Gastroesophageal sphincter (tissue), 4 donors: ENCODE data around the gene CABP7. TPM values are rescaled to one million over a fixed set of nuclear protein-coding genes. Genes with fewer than 3 reads are reported as not detected.

Experiments used
- ATAC-seq: fragments of 150-250 bp; one replicate; pipeline ENCODE4 v1.9.1; 2016; ENCODE audit warnings: mild to moderate bottlenecking, moderate library complexity
- H3K27ac ChIP-seq, 4 donors: fragments of 200-600 bp; sonication (generic) in 3 of 4; 1 replicate in 3 of 4; 2 replicates in 1 of 4; pipeline ENCODE4 v1.5.1; 2016 to 2019
- H3K27me3 ChIP-seq: fragments of 200-600 bp; sonication (generic); one replicate; pipeline ENCODE4 v1.5.1; 2019
- H3K36me3 ChIP-seq, 2 donors: fragments of 200-600 bp; sonication (generic); one replicate each; pipeline ENCODE4 v1.5.1; 2019; ENCODE audit warnings: control low read depth in 1 of 2
- H3K4me1 ChIP-seq, 3 donors: fragments of 200-600 bp; sonication (generic); 1 replicate in 2 of 3; 2 replicates in 1 of 3; pipeline ENCODE4 v1.5.1; 2016 to 2019; ENCODE audit warnings: control low read depth in 2 of 3
- H3K4me3 ChIP-seq, 2 donors: fragments of 200-600 bp; sonication (generic); one replicate each; pipeline ENCODE4 v1.5.1; 2019; ENCODE audit warnings: mild to moderate bottlenecking in 1 of 2, moderate library complexity in 1 of 2
- H3K9me3 ChIP-seq, 3 donors: fragments of 200-600 bp; sonication (generic); one replicate each; pipeline ENCODE4 v1.5.1; 2017 to 2019; ENCODE audit warnings: control low read depth in 2 of 3
- EP300 ChIP-seq: sonication (generic); formaldehyde crosslinking; IDR thresholded peaks from one replicate; pipeline ENCODE4 v1.6.1; 2017; ENCODE audit warnings: antibody characterized with exemption, mild to moderate bottlenecking
- POLR2A ChIP-seq, 2 donors: fragments of 450-650 bp; IDR thresholded peaks; one replicate each; pipeline ENCODE4 v1.6.1; 2017; ENCODE audit warnings: antibody characterized with exemption in 2 of 2, mild to moderate bottlenecking in 2 of 2, moderate library complexity in 1 of 2
- POLR2AphosphoS5 ChIP-seq: sonication (generic); formaldehyde crosslinking; IDR thresholded peaks from one replicate; pipeline ENCODE4 v1.6.1; 2017; ENCODE audit warnings: antibody characterized with exemption
- WGBS, 2 donors: methylation state at CpG; one replicate each; pipeline ENCODE4 v1.1.5; 2018; ENCODE audit warnings: low coverage in 1 of 2; 5-methylcytosine and 5-hydroxymethylcytosine counted together
- total RNA-seq, 4 donors: library from RNA; depleted of rRNA; stranded (reverse); fragments of >200 nt; gene quantifications; one replicate each; pipeline ENCODE4 v1.1.0, GENCODE V29; 2016
- TF ChIP-seq, protein P1 (sequence below), 4 experiments: fragments of 200-600 bp in 2 of 4; fragments of 450-650 bp in 2 of 4; sonication (generic) in 1 of 4; IDR thresholded peaks; one replicate each; pipeline ENCODE4 v1.5.1; 2017 to 2019; ENCODE audit warnings: antibody characterized with exemption in 4 of 4, mild to moderate bottlenecking in 2 of 4, moderate library complexity in 2 of 4

The CABP7 gene
- total RNA-seq, 4 donors from 2014 or later = 0.27 to 0.62 (median 0.32) TPM; not detected in 1

DNA sequence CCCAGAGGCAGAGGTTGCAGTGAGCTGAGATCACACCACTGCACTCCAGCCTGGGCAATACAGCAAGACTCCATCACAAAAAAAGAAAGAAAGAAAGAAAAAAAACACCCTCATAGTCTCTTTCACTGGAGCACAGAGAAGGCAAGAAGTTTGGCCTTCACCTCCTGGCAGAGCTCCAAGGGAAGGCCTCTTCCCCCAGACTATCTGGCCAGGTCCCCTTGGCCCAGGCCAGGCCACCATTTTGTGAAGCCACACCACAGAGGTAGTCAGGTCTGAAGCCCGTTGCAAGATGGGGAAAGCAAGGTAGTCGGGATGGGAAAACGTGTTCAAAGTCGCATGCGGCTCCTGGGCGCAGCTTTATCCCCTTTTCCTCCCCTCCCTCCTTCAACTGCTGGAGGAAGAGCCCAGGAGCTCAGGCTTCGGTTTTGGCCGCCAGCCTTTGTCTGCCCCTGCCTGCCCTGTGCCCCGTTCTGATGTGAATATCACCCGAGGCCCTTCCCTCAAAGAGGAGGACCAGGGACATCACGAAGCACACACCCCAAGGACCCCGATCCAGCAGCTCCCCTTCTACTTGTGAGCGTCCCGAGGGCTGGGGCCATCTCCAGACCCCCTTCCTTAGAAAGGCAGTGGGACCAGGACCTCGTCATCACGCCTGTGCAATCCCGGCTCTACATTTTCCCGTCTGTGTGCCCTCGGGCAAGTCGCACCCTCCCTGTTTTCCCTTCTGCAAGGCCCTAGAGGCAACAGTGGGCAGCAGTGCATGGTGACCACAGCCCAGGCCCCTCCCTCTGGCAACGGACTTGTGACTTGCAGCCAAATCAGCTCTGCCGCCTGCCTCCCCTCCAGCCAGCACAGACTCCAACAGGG, 17.7 kb downstream of the CABP7 start:
- no peak for ATAC-seq
- Histone ChIP-seq H3K36me3 (peaks cover 0 to 96% of the 10 kb centered on the region in 2 donors), H3K4me1 (no peaks in the 10 kb centered on the region), H3K27me3 (no peaks in the 10 kb centered on the region), H3K4me3 (no peak overlapping the region), H3K9me3 (no peaks in the 10 kb centered on the region), H3K27ac (no peak overlapping the region)
- TF ChIP-seq POLR2AphosphoS5 = no peak
- TF ChIP-seq, protein P1, sequence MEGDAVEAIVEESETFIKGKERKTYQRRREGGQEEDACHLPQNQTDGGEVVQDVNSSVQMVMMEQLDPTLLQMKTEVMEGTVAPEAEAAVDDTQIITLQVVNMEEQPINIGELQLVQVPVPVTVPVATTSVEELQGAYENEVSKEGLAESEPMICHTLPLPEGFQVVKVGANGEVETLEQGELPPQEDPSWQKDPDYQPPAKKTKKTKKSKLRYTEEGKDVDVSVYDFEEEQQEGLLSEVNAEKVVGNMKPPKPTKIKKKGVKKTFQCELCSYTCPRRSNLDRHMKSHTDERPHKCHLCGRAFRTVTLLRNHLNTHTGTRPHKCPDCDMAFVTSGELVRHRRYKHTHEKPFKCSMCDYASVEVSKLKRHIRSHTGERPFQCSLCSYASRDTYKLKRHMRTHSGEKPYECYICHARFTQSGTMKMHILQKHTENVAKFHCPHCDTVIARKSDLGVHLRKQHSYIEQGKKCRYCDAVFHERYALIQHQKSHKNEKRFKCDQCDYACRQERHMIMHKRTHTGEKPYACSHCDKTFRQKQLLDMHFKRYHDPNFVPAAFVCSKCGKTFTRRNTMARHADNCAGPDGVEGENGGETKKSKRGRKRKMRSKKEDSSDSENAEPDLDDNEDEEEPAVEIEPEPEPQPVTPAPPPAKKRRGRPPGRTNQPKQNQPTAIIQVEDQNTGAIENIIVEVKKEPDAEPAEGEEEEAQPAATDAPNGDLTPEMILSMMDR (IDR thresholded peaks at IDR 0.05) = no peak
- TF ChIP-seq EP300 = no peak
- TF ChIP-seq POLR2A (IDR thresholded peaks at IDR 0.05) = no peak
- 83% methylated on average over 1 of the region's 22 CpGs; no CpG with 5 or more reads in 1 of the 2 donors for WGBS, 2 donors

GRCh38 chr22:29738118-29738815, 18.5 kb downstream of the CABP7 start:
- 60% methylated on average over 2 of the region's 15 CpGs; no CpG with 5 or more reads in 1 of the 2 donors for WGBS, 2 donors
- Histone ChIP-seq H3K4me3 (no peak overlapping the region), H3K36me3 (peaks cover 0 to 96% of the 10 kb centered on the region in 2 donors), H3K9me3 (no peaks in the 10 kb centered on the region), H3K27me3 (no peaks in the 10 kb centered on the region), H3K27ac (no peak overlapping the region), H3K4me1 (no peaks in the 10 kb centered on the region)
- TF ChIP-seq EP300 (no peak), POLR2AphosphoS5 (no peak), POLR2A (IDR thresholded peaks at IDR 0.05) (no peak)
- ATAC-seq = no peak

GRCh38 chr22:29739346-29739875, 19.6 kb downstream of the CABP7 start:
- ATAC-seq = no peak
- Histone ChIP-seq H3K9me3 (no peaks in the 10 kb centered on the region), H3K4me3 (no peak overlapping the region), H3K27ac (no peak overlapping the region), H3K4me1 (no peaks in the 10 kb centered on the region), H3K36me3 (peaks cover 0 to 96% of the 10 kb centered on the region in 2 donors), H3K27me3 (no peaks in the 10 kb centered on the region)
- WGBS, 2 donors = no CpG with 5 or more reads among the region's 17 CpGs
- no peak for TF ChIP-seq POLR2AphosphoS5
- TF ChIP-seq EP300 = no peak
- TF ChIP-seq, protein P1 (IDR thresholded peaks at IDR 0.05) = no peak
- TF ChIP-seq POLR2A (IDR thresholded peaks at IDR 0.05) = no peak

GRCh38 chr22:29740216-29740615, 20.4 kb downstream of the CABP7 start:
- Histone ChIP-seq H3K27me3 (no peaks in the 10 kb centered on the region), H3K36me3 (peaks cover 0 to 95% of the 10 kb centered on the region in 2 donors), H3K4me1 (no peaks in the 10 kb centered on the region), H3K4me3 (no peak overlapping the region), H3K27ac (no peak overlapping the region), H3K9me3 (no peaks in the 10 kb centered on the region)
- ATAC-seq = no peak
- TF ChIP-seq EP300 = no peak
- TF ChIP-seq, protein P1 (IDR thresholded peaks at IDR 0.05) = no peak
- no CpG with 5 or more reads among the region's 5 CpGs for WGBS, 2 donors

DNA sequence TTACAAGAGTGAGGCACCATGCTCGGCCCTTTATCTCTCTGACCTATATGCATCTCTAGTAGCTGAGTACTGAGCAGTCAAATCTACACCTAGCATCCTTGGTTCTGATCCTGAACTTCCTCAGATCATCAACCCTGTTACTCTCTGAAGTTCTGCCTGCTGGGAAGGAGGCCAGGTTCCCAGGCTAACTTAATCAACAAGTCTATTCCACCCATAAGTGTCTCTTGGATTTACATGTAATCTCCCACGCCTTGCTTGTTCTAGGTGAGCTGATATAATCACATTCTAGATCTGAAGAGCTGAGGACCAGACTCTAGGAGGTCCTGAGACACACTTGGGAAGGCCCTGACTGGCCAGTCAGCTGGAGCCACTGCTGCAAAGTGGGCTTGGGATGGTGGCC, 22.1 kb downstream of the CABP7 start:
- 86 to 90% methylated on average over 1 to 2 of the region's 2 CpGs for WGBS, 2 donors
- Histone ChIP-seq H3K4me3 (no peak overlapping the region), H3K9me3 (no peaks in the 10 kb centered on the region), H3K27me3 (no peaks in the 10 kb centered on the region), H3K36me3 (peaks cover 0 to 99% of the 10 kb centered on the region in 2 donors), H3K27ac (no peak overlapping the region), H3K4me1 (no peaks in the 10 kb centered on the region)
- ATAC-seq = no peak
- TF ChIP-seq POLR2A (IDR thresholded peaks at IDR 0.05) = no peak
- TF ChIP-seq EP300 = no peak
- TF ChIP-seq, protein P1 (IDR thresholded peaks at IDR 0.05) = no peak
- no peak for TF ChIP-seq POLR2AphosphoS5
